ENCODE data around the gene DEFB123. TPM values are rescaled to one million over a fixed set of nuclear protein-coding genes. Genes with fewer than 3 reads are reported as not detected.

The DEFB123 gene
- total RNA-seq, 1 donor from 2014 or later: not detected

GRCh38 chr20:31473331-31474096 is 33.1 kb downstream of the DEFB123 start:
- no peak for DNase-seq (ENCODE audit: extremely low read depth, low read depth, low spot score)

GRCh38 chr20:31474097-31474436 is 33.6 kb downstream of the DEFB123 start:
- no peak for DNase-seq (ENCODE audit: extremely low read depth, low read depth, low spot score)

DNA sequence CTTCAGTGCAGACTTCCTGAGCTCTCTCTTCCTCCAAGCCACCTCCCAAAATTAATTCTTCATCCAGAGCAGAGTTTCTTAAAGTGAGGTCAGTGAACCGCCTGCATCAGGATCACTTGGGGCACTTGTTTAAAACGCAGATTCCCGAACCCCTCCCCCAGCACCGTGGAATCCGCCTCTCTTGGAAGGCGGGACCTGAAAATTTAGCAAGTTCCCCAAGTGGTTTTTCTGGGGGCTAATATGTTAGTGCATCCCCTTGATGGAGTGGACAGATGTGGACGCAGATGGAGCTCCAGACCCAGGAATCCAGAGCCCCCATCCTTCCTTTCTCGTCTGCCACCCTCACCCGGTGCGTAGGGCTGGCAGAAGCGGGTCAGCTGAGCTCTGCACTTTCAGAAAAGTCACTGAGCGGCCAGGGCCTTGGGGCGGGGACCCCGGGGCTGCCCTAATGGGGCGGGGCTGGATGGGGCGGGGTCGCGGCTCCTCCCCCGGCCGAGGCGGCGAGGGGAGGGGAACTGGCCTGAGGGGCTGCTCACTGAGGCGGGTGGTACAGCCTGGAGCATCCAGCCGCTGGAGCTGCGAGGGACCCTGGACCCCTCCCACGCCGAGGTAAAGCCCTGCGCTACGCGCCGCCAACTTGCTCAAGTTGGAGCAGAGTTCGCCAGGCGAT is 34.5 kb downstream of the DEFB123 start, which contains the start of the genes DEFB124 and REM1:
DEFB124 (minus strand) TSS at position 370 of the 670 bp plus-strand sequence. CDS start 2,114 bp downstream, outside the sequence.
REM1 (plus strand) TSS at position 531 of the 670 bp plus-strand sequence. CDS start 1,158 bp downstream, outside the sequence.
- DNase-seq (ENCODE audit: extremely low read depth, low read depth, low spot score): no peak

DNA sequence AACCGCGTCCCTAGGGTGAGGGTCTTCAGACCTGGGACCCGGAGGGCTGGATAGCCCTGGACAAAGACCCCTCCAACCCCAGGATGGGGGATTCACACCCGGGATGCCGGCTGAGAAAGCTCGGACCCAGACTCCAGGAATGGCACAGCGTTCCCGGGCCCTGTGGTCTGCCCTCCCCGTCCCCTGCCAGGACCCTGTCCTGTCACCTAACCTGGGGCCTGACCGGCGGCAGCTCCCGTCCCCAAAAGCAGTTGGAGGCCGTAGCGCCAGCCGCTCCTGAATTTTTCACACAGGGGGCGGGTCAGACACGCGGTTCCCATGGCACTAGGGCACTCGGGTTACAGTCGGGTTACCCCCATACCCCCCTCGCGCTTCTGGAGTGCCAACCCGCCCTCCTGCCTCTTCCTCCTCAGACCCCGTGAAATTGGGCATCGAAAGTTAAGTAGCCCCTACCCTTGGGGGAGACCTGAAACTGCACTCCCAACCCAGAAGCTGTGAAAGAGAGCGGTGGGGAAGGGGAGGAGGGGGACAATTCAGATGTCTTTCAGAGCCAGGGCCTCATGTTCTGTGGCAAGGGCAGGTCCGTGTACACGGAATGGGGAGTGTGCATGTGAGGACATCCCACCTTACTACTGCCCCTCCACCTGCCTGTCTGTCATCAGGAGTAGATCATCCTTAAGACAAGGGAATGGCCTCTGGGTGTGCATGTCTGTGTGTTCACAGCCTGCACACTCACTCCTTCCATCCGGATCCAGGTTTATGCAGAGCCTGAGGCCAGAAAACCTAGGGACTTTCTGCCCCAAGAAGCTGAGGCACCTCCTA is 35.3 kb downstream of the DEFB123 start:
- DNase-seq (ENCODE audit: extremely low read depth, low read depth, low spot score): no peak

GRCh38 chr20:31476294-31476585 is 35.8 kb downstream of the DEFB123 start:
- DNase-seq (ENCODE audit: extremely low read depth, low read depth, low spot score): no peak

- DNase-seq (ENCODE audit: extremely low read depth, low read depth, low spot score): no peak
Observed at GRCh38 chr20:31476643-31477215, 36.3 kb downstream of the DEFB123 start.

DNA sequence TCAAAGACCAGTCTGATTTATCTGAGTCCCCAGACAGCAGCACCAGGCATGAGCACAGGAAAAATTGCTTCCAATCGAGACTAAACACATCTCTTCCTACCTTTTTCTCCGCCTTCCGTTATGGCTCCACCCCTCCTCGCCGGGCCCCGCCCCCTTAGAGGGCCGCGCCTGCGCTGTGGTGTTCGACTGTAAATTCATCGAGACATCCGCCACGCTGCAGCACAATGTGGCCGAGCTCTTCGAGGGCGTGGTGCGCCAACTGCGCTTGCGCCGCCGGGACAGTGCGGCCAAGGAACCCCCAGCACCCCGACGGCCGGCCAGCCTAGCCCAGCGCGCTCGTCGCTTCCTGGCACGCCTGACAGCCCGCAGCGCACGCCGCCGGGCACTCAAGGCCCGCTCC is 43.6 kb downstream of the DEFB123 start:
- no peak for DNase-seq (ENCODE audit: extremely low read depth, low read depth, low spot score)

DNA sequence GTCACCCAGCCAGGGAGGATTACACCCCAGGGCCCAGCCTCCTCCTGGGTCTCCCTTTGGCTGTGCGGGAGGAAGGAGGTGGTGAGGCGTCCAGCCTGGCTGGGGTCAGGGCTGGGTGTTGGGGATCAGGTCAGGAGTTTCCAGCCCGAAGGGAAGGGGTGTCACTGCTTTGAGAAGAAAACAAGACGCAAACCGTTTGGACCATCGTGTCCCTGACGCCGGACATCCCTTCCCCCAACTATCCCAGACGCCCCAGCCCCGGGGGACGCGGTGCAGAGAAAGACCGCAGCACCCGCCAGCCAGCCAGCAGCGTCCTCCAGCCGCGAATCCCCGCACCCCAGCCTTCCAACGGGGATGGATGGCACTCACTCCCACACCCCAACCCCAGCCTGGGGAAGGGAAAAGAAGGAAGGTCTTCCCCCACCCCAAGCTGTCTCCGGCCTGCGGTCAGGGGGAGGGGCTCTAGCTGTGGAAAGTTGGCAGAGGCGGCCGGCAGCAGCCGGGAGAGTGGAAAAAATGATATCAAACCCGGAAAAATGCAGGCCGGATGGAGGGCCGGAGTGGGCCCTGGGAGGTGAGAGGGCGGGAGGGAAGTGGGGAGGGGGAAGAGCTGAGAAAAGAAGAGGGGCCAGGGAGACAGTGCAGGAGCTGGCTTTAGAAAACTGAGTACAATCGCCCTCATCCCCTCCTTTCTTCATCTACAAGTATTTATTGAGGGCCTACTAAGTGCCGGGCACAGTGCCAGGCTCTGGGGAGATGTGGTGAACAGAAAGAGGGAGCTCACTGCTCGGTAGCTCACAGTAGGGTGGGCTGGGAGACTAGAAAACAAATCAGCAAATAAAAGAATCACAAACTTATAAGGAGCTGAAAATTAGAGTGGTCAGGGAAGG is 45.3 kb downstream of the DEFB123 start:
- DNase-seq (ENCODE audit: extremely low read depth, low read depth, low spot score): no peak

DNA sequence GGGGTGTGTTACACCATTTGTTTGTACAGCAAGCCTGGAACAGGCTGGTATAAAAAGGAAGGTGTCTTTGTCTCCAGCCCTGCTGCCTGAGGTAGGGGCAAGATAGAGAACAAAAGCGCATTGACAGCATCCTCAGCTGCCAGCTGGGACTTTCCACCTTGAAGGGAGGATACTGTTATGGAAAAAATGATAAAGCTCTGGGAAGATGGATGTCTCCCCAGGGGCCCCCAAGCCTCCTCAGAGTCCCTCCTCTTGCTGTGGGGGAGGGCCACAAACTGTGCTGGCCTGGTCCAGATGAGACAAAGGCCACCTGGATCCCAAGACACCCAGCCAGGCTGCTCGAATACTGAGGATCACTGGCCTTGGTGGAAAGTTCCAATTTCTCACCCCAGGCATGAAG is 47.7 kb downstream of the DEFB123 start:
- no peak for DNase-seq (ENCODE audit: extremely low read depth, low read depth, low spot score)

GRCh38 chr20:31489152-31489551 is 48.7 kb downstream of the DEFB123 start:
- no peak for DNase-seq (ENCODE audit: extremely low read depth, low read depth, low spot score)

DNA sequence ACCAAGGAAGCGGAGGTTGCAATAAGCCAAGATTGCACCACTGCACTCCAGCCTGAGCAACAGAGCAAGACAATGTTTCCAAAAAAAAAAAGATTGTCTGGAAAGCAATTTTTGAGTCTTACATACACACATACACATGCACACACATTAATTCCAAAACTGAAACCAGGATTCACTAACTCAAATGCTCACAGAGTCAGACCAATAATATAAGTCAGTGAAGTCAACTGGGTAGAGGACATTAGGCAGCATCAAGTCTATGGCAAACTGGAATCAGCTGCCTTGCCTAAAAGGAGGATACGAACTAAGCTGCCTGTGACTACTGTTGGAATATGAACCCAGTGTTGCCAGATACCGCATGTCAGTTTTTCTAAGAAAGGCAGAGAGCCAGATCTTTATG is 50.3 kb downstream of the DEFB123 start:
- DNase-seq (ENCODE audit: extremely low read depth, low read depth, low spot score): no peak

DNA sequence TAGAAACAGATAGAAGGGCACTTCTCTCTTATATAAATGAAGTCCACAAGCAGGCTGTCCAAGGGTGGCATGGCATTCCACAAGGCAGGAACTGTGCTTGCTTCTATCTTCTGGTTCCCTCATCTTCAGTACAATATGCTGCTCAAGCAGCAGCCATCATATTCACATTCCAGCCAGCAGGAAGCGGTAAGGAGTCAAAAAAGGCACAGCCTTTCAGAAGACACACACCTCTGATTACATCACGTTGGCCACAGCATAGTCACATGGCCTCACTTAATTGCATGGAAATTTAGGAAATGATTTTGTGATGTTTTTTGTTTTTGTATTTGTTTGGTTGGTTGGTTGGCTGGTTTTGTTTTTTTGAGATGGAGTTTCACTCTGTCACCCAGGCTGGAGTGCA is 53.7 kb downstream of the DEFB123 start:
- DNase-seq (ENCODE audit: extremely low read depth, low read depth, low spot score): no peak

- no peak for DNase-seq (ENCODE audit: extremely low read depth, low read depth, low spot score)
Observed at GRCh38 chr20:31496761-31497295, 56.4 kb downstream of the DEFB123 start.

DNA sequence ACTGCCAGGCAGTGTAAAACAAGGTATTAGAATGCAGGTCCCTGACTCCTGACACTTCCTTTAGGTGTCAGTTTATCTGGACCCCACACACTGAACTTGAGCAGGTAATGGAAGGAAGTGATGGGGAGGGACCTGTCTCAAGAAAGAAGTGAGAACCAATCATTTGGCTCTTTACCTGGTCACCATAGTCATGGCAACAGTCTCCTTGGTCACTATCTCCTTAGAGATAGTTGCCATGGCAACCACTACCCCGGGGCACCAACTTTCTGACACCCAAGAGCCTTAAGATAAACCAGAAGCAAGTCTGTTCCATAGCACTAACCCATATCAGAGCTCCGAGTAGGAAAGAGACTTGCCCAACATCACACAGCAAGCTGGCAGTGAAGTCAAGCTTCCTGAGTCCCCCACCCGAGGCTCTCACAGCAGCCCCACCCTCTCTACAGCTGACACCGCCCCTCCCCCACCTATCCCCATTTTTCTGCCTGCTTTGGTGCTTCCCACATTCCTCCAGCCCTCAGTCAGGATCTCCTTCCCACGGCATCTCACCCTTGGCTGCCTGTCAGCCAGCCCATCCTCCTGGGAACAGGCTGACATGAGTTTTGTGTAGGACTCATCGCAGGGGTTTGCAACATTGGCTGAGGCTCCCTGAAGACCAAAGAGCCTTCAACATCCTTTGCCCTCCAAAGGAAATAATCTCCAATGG is 57.6 kb downstream of the DEFB123 start:
- no peak for DNase-seq (ENCODE audit: extremely low read depth, low read depth, low spot score)

Other genes starting within 250 kb of the DEFB123 start
- gene DEFB115, start 183.0 kb upstream of the DEFB123 start, total RNA-seq: not detected in 2 replicates
- not detected in 2 replicates for gene DEFB116, start 132.0 kb upstream of the DEFB123 start, total RNA-seq
- gene DEFB118, start 72.0 kb upstream of the DEFB123 start, total RNA-seq: not detected in 2 replicates
- not detected in 2 replicates for gene DEFB119, start 50.0 kb upstream of the DEFB123 start, total RNA-seq
- gene DEFB121, start 34.4 kb upstream of the DEFB123 start, total RNA-seq: not detected in 2 replicates
- gene DEFB124, start 34.5 kb downstream of the DEFB123 start, total RNA-seq: not detected in 2 replicates
- not detected in 2 replicates for gene REM1, start 34.7 kb downstream of the DEFB123 start, total RNA-seq
- 95.5 and 129 TPM in 2 replicates for gene HM13, start 73.8 kb downstream of the DEFB123 start, total RNA-seq
- gene ID1, start 164.7 kb downstream of the DEFB123 start, total RNA-seq: 74.3 and 145 TPM in 2 replicates
- not detected in 2 replicates for gene COX4I2, start 197.3 kb downstream of the DEFB123 start, total RNA-seq

Measured in glomerular endothelial cell (primary cell).